GM10266 (cell line): ENCODE measurements around the gene HLA-DRB1.
"Not testable (repeated sequence)": the region's sequence is repeated elsewhere in the genome, so short reads cannot be mapped to it uniquely, and the experiment has no call there.

Experiments used
- DNase-seq: peaks from one replicate; pipeline ENCODE4 v3.0.0; 2012; ENCODE audit errors: extremely low spot score
- TF ChIP-seq, protein P1 (sequence below): IDR thresholded peaks from 2 replicates; pipeline ENCODE4 v1.5.1; 2012; ENCODE audit warnings: mild to moderate bottlenecking, low read depth; ENCODE audit not compliant: control insufficient read depth, insufficient read depth; ENCODE audit errors: missing control alignments

The HLA-DRB1 gene

DNA sequence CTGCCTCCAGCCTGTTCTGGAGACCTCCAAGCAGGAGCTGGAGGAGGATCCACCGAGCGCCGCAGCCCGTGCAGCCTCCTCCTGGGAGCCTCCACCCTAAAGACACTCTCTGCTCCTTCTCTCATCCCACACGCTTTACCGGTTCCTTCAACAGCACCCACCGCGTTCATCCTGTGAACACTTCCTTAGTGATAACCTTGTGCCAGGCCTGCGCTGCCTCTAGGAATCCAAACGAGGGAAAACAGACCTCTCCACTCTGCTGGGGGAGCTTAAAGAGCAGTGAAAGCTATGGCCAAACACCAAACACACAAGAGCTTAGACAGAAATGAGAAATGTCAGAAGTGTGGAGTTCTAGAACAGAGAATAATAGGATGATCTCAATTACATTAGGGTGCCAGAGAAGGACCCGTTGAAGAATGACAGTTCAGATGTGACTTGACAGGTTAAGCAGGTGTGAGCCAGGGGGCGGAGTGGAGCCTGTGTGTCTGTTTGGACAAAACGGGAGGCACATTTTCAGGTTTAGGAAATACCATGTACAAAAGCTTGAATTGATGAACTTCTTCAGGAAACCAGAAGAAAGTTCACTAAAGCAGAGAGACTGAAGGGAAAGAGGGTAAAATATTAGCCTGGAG lies 31.1 kb downstream of the HLA-DRB1 start:
- TF ChIP-seq, protein P1, sequence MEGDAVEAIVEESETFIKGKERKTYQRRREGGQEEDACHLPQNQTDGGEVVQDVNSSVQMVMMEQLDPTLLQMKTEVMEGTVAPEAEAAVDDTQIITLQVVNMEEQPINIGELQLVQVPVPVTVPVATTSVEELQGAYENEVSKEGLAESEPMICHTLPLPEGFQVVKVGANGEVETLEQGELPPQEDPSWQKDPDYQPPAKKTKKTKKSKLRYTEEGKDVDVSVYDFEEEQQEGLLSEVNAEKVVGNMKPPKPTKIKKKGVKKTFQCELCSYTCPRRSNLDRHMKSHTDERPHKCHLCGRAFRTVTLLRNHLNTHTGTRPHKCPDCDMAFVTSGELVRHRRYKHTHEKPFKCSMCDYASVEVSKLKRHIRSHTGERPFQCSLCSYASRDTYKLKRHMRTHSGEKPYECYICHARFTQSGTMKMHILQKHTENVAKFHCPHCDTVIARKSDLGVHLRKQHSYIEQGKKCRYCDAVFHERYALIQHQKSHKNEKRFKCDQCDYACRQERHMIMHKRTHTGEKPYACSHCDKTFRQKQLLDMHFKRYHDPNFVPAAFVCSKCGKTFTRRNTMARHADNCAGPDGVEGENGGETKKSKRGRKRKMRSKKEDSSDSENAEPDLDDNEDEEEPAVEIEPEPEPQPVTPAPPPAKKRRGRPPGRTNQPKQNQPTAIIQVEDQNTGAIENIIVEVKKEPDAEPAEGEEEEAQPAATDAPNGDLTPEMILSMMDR, result no peak
- DNase-seq, result no peak

DNA sequence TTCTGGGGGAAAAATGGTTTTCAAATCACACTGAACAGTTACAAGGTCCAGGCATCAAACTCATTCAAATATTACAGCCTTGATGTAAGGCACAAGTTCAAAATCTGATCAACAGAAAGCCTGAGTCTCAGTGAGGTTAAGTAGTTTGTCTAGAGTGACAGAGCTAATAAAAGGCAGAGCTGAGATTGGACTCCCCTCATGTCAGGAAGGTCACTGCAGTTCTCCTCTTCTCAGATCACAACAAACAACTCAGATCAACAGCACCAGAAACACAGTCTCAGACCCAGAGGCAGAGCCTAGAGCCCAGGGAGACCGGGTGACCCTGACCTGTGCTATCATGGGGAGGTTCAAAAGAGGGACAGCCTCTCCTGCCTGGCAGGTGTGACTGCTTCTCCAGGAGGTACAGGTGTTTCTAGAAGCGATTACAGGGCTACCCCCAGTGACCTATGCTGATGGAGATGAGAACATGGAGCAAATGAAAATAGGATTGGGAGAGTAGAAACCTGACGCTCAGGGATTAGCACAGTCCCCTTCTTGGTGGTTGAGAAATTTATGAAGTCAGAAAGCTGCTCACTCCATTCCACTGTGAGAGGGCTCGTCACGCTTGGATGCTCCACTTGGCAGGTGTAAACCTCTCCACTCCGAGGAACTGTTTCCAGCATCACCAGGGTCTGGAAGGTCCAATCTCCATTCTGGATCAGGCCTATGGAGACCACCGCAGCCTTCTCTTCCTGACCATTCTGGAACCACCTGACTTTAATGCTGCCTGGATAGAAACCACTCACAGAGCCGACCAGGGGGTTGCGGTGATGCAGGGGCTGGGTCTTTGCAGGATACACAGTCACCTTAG lies 35.3 kb downstream of the HLA-DRB1 start:
- no peak for DNase-seq
- TF ChIP-seq, protein P1, result no peak

DNA sequence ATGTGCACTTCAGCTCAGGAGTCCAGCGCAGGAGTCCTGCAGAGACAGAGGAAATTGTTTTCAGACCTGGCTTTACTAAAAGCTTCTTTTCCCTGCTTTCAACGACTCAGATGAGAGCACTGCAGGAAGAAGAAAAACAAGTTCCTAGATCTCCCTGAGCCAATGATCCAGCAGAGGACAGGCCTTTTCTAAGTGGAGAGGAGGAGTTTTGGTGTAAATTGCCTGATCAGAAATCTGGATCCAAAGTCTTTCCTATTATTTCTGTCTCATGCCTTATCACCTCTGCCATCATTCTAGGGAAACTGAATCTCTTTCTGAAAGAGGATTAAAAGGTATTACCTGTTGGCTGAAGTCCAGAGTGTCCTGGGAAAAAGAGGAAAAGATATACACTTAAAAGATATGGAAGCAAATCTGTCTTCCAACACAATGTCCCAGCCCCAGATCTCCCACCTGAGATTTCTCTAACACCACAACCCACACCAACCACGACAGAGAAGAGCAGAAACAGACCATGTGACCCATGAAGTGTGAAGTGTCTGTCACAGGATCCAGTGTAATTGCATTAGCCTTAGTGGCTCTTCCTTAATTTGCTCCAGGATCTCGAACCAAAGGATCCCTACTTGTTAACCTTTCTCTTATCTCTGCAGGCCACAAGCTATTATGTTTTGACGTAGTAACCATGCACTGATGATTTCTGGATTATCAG lies 36.5 kb downstream of the HLA-DRB1 start:
- DNase-seq, result no peak
- TF ChIP-seq, protein P1, result no peak

DNA sequence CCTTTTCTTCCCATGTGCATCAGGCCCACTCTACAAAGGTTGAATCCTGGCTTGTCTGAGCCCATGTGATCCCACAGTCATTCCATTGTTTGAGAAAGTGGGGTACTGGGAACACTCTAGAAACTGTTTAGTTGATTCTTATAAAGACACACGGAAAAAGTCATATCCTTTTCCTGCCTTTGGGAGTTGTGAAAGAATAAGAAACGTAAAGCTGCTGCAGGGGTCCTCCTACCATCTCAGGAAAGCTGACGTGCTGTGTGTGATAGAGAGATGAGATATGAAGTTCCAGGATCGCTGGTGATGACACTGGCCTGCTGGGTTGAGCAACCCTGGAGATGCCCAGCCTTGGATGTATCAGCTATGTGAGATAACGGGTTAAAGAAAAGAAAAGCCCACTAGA lies 38.2 kb downstream of the HLA-DRB1 start:
- TF ChIP-seq, protein P1, result no peak
- DNase-seq, result no peak

DNA sequence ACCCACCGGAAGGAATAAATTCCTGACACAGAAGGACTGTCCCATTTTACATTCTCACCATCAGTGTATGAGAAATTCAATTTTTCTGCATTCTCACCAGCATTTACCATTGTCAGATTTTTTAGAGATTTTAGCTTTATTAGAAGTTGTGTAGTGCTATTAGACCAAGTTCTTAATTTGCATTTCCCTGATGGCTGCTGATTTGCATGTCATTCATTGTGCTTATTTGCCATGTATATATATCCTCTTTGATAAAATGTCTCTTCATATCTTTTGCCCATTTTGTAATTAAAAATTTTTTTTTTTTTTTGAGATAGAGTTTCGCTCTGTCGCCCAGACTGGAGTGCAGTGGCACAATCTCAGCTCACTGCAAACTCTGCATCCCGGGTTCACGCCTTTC lies 49.8 kb downstream of the HLA-DRB1 start:
- TF ChIP-seq, protein P1, result no peak

DNA sequence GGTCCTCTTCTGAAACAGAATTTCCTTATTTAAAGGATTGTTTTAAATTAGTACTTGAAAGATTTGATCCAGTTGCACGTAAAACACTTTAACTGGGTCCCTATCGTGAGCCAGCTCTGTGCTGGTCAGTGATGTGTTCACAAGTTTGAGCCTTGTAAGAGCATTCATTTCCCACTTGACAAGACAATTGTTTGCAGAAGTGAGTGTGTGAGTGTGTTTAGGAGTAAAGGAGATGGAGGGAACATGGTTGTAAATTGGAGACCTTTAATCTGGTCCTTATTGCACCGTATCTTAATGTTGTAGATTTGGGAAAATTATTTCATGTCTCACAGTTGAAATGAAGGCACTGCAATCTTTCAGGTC lies 59.2 kb downstream of the HLA-DRB1 start:
- not testable (repeated sequence) for DNase-seq

More for the DNA sequence above, 49.8 kb downstream of the HLA-DRB1 start:
- DNase-seq, result no peak

DNA sequence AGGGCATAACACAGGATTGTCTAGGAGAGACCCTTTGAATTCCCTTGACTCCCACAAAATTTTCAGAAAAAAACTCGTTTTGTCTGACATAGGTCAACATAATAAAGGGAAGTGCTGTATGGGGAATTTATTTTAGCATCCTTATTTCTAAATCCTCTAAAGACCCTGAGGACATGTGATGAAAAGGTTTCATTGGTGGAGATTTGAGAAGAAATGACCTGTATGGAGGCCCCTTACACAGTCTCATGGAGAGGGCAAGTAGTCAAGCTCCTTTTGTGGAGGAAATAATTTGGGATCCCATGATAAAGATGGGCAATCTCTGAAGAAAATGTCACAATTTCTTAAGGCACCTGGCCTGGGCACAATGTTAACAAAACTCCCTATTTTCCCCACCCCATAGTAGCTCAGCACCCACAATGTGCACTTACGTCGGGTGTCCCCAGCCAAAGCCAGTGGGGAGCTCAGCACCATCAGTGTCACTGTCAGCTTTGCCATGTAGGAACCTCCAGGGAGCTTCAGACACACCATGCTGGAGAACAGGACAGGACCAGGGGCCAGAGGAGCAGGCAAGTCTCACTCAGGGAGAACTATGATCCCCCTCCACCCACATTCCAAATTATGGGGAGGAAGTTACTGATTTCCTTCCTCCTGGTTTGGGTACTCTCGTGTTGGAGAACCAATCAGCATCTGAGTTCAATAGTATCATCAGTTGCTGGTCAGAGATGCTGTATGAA lies 59.8 kb downstream of the HLA-DRB1 start, which contains the start of gene HLA-DRB5:
TSS of gene HLA-DRB5 (minus strand) at position 591 of the 734 bp plus-strand sequence. CDS start at position 528, 63 bp downstream.
- TF ChIP-seq, protein P1, result no peak
- peak; percentile 22 for DNase-seq
